CD4-positive, alpha-beta T cell treated with Interleukin-4 for 4 hours (primary cell): ENCODE data around the gene RC3H1.
"Not testable (repeated sequence)": the region's sequence is repeated elsewhere in the genome, so short reads cannot be mapped to it uniquely, and the experiment has no call there.

Experiments used
- DNase-seq: peaks from one replicate; pipeline ENCODE4 v3.0.0-alpha.2; 2020

RC3H1 gene

GRCh38 chr1:174022080-174022975 is at the start of gene RC3H1:
Gene RC3H1 (minus strand): TSS chr1:174022357. CDS start chr1:173992985, 29,372 bp downstream.
- peak; percentile 89 for DNase-seq

GRCh38 chr1:174070614-174071013 is 48.5 kb upstream of the RC3H1 start:
- no peak for DNase-seq

- peak; percentile 19 for DNase-seq
Measured at GRCh38 chr1:174068000-174068399, 45.8 kb upstream of the RC3H1 start.

GRCh38 chr1:174060090-174060489 is 37.9 kb upstream of the RC3H1 start:
- DNase-seq, result no peak

GRCh38 chr1:174058624-174059023 is 36.5 kb upstream of the RC3H1 start:
- DNase-seq, result no peak

- not testable (repeated sequence) for DNase-seq
Measured at GRCh38 chr1:174056609-174057008, 34.5 kb upstream of the RC3H1 start.

- not testable (repeated sequence) for DNase-seq
Measured at GRCh38 chr1:174055797-174056196, 33.6 kb upstream of the RC3H1 start.

GRCh38 chr1:174053826-174054225 is 31.7 kb upstream of the RC3H1 start:
- no peak for DNase-seq

GRCh38 chr1:174052621-174053020 is 30.5 kb upstream of the RC3H1 start:
- DNase-seq, result no peak

GRCh38 chr1:174051956-174052355 is 29.8 kb upstream of the RC3H1 start:
- no peak for DNase-seq

- no peak for DNase-seq
Measured at GRCh38 chr1:174049514-174049913, 27.4 kb upstream of the RC3H1 start.

- DNase-seq, result peak; percentile 6
Measured at GRCh38 chr1:174044418-174045222, 22.5 kb upstream of the RC3H1 start.

GRCh38 chr1:174042509-174042908 is 20.4 kb upstream of the RC3H1 start:
- not testable (repeated sequence) for DNase-seq

GRCh38 chr1:174041369-174041768 is 19.2 kb upstream of the RC3H1 start:
- no peak for DNase-seq

GRCh38 chr1:174040387-174040786 is 18.2 kb upstream of the RC3H1 start:
- no peak for DNase-seq

- no peak for DNase-seq
Measured at GRCh38 chr1:174039027-174039426, 16.9 kb upstream of the RC3H1 start.

- no peak for DNase-seq
Measured at GRCh38 chr1:174036798-174037197, 14.6 kb upstream of the RC3H1 start.

- no peak for DNase-seq
Measured at GRCh38 chr1:174036204-174036603, 14.0 kb upstream of the RC3H1 start.

GRCh38 chr1:174032671-174033222 is 10.6 kb upstream of the RC3H1 start:
- DNase-seq, result no peak

GRCh38 chr1:174031099-174031498 is 8.9 kb upstream of the RC3H1 start:
- no peak for DNase-seq

- no peak for DNase-seq
Measured at GRCh38 chr1:174028495-174028894, 6.3 kb upstream of the RC3H1 start.

- DNase-seq, result no peak
Measured at GRCh38 chr1:174023440-174023839, 1.3 kb upstream of the RC3H1 start.

- DNase-seq, result no peak
Measured at GRCh38 chr1:174022976-174023277, 770 bp upstream of the RC3H1 start.

- peak; percentile 25 for DNase-seq
Measured at GRCh38 chr1:174021591-174022079, 522 bp downstream of the RC3H1 start.
